Hematopoietic multipotent progenitor cell treated with erythropoietin and hydrocortisone succinate and interleukin-3 and kit ligand, for 4 days (in vitro differentiated cells): ENCODE data around the gene RRAGB.

Experiments used
- DNase-seq: peaks from one replicate; pipeline ENCODE4 v3.0.0-alpha.2; 2015

The RRAGB gene

GRCh38 chrX:55777596-55777995, 60.0 kb downstream of the RRAGB start:
- DNase-seq, result no peak

DNA sequence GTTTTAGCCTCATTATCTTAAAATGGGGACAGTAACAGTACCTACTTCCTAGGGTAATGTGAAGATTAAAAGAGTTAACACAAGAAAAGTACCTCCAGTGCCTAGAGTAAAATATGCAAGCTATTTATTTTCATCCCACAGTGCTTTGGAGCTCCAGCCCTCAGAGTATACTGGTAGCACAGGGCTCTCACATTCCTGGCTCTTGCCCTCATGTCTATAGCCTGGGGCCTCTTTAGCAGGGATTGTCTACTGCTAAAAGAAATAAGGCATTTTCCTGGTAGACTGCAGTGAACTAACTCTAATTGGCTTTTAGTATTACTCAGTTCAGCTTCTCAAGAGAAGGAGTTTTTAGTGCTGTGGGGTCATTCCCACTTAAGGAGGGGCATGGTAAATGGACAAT, 60.8 kb downstream of the RRAGB start:
- DNase-seq, result no peak

GRCh38 chrX:55783723-55784122, 66.2 kb downstream of the RRAGB start:
- no peak for DNase-seq

- no peak for DNase-seq
Observed at GRCh38 chrX:55787063-55787462, 69.5 kb downstream of the RRAGB start.

DNA sequence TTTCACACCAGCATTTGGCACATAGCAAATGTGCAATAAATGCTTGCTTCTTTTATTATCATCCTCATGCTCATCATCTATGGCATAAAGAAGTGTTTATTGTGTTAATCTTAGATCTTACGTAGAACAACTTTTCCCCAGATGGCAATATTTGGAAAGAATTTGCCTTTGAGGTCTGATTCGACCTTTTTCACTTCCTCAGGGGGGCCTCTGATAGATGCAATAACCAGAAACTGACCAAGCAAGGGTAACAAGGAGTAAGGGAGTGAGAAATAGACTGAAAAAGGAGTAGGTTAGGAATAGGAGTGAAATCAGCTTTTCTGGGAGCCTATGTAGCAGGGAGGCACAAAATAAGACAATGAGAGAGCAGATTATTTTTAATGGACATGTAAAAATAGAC, 70.2 kb downstream of the RRAGB start:
- no peak for DNase-seq

GRCh38 chrX:55794405-55794804, 76.9 kb downstream of the RRAGB start:
- DNase-seq, result no peak

- no peak for DNase-seq
Observed at GRCh38 chrX:55796496-55796895, 78.9 kb downstream of the RRAGB start.

GRCh38 chrX:55801811-55802210, 84.3 kb downstream of the RRAGB start:
- DNase-seq, result no peak
